ENCODE measurements around the gene HCN2. TPM values are rescaled to one million over a fixed set of nuclear protein-coding genes. Genes with fewer than 3 reads are reported as not detected.

Gene HCN2
- total and polyA plus RNA-seq, 2 of the 8 experiments (the other 6 are each of a cell fraction or from before 2014, with no cell fraction given), result 1.0 to 4.0 TPM

DNA sequence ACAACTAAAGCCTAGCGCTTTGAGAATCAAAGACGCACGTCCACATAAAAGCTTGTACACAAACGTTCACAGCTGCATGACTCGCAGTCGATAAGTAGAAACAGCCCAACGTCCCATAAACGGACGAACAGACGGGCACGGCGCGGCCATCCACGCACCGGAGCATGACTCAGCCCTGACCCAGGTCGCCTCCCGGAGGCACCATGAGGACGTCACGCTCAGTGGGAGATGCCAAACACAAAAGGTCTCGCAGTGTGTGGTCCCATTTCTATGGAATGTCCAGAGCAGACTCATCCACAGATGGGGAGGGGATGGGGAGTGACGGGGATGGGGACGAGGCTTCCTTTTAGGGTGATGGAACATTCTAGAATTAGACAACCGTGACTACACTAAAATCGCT lies 34.3 kb downstream of the HCN2 start:
- Histone ChIP-seq H3K27me3 (replicated peaks in 1 of 4; ENCODE audit: control insufficient read depth in 3 of 4, extremely low read depth in 1 of 4, insufficient read depth in 3 of 4, low read length in 3 of 4) (no peaks in the 10 kb centered on the region), H3K4ac (replicated peaks; ENCODE audit: insufficient read length, low read depth, low read length) (no peak overlapping the region), H2BK20ac (ENCODE audit: low read length) (no peak overlapping the region), H3K36me3 (ENCODE audit: control insufficient read depth in 2 of 4, insufficient read depth in 4 of 4, low read length in 3 of 4) (peaks cover 2 to 49% (median 27%) of the 10 kb centered on the region in 4 experiments), H3K27ac (ENCODE audit: low read depth, low read length) (no peak overlapping the region), H3K56ac (replicated peaks; ENCODE audit: insufficient read length, low read depth, low read length) (no peak overlapping the region), H2BK5ac (ENCODE audit: low read depth, low read length) (peak overlapping the region; percentile 60; the same call in 1 of the 2 replicates), H4K5ac (ENCODE audit: insufficient read length, low read depth, low read length) (no peak overlapping the region), H4K8ac (ENCODE audit: extremely low read depth, insufficient read depth, low read length) (no peak overlapping the region), H3K79me1 (ENCODE audit: low read depth, low read length) (no peaks in the 10 kb centered on the region; the same call in 1 of the 2 replicates), H3K9me3 (ENCODE audit: insufficient read depth in 2 of 2, low read depth in 1 of 2, low read length in 1 of 2) (no peaks in the 10 kb centered on the region), H2AFZ (ENCODE audit: low read length) (no peak overlapping the region), H2BK120ac (replicated peaks; ENCODE audit: low read depth, low read length) (no peak overlapping the region), H3K79me2 (ENCODE audit: control insufficient read depth in 1 of 2, insufficient read depth in 2 of 2, low read length in 2 of 2) (no peaks in the 10 kb centered on the region; a peak in 1 of 4 replicates), H2BK12ac (ENCODE audit: low read depth, low read length) (no peak overlapping the region), H3K23ac (ENCODE audit: insufficient read length) (no peak overlapping the region), H3K18ac (ENCODE audit: extremely low read depth, low read length) (no peak overlapping the region), H3K9ac (replicated peaks in 1 of 4; ENCODE audit: extremely low read depth in 1 of 4, low read depth in 3 of 4, low read length in 3 of 4) (no peak overlapping the region), H3K4me3 (ENCODE audit: extremely low read depth in 1 of 4, insufficient read depth in 2 of 4, low read depth in 3 of 4, low read length in 4 of 4) (no peak overlapping the region), H3K14ac (ENCODE audit: insufficient read length) (no peak overlapping the region), H4K91ac (replicated peaks; ENCODE audit: insufficient read length, low read length) (no peak overlapping the region), H4K20me1 (replicated peaks in 1 of 2; ENCODE audit: control insufficient read depth in 1 of 2, insufficient read depth in 2 of 2, low read length in 2 of 2) (peaks cover 3 to 11% of the 10 kb centered on the region in 2 experiments), H2BK15ac (ENCODE audit: low read length) (no peak overlapping the region), H3K4me1 (replicated peaks in 1 of 4; ENCODE audit: control insufficient read depth in 3 of 4, insufficient read depth in 4 of 4, low read length in 3 of 4) (no peaks in the 10 kb centered on the region), H3K23me2 (ENCODE audit: low read depth, low read length) (no peaks in the 10 kb centered on the region), H3K4me2 (ENCODE audit: insufficient read depth in 1 of 2, low read depth in 2 of 2, low read length in 2 of 2) (no peak overlapping the region), H2AK5ac (ENCODE audit: low read depth, low read length) (no peak overlapping the region)
- ChIA-PET CTCF (ENCODE audit: partially characterized antibody) (interaction anchor here (0.9 to 3.4 kb wide), 6 partner anchors 35 to 113 kb away, joined by 3 to 12 read pairs (median 5); no protein-coding TSS in a partner anchor), POLR2A (ENCODE audit: partially characterized antibody) (interaction anchor here (1.0 to 2.0 kb wide), 2 partner anchors 9 to 28 kb away, joined by 3 to 4 read pairs; no protein-coding TSS in a partner anchor)
- DNase-seq (ENCODE audit: low read depth in 1 of 2, low spot score in 2 of 2), result no peak
- FAIRE-seq, result no peak
- TF ChIP-seq MAFK (IDR thresholded peaks at IDR 0.05; ENCODE audit: low read depth, low read length) (0 out of 2 replicates have a peak, but pooled peaks have one; percentile 35), SP2 (IDR thresholded peaks at IDR 0.05; ENCODE audit: low read length) (no peak), KDM5A (IDR thresholded peaks at IDR 0.05; ENCODE audit: low read length) (no peak), JUND (IDR thresholded peaks at IDR 0.05; ENCODE audit: low read length) (no peak), RFX5 (IDR thresholded peaks at IDR 0.05; ENCODE audit: borderline replicate concordance, low read depth, low read length) (no peak), CHD1 (IDR thresholded peaks at IDR 0.05; ENCODE audit: low read depth, low read length) (no peak), KDM1A (IDR thresholded peaks at IDR 0.05; ENCODE audit: borderline replicate concordance, low read length) (no peak), POLR2AphosphoS5 (IDR thresholded peaks at IDR 0.05; ENCODE audit: low read depth, low read length) (no peak)
- 97% methylated on average over 24 of the region's 24 CpGs; no CpG with 5 or more reads in 1 of the 2 experiments for WGBS, 2 experiments (ENCODE audit: extremely low coverage in 1 of 2, insufficient coverage in 1 of 2, insufficient read length in 1 of 2, insufficient replicate concordance in 2 of 2, low coverage in 1 of 2, low lambda C conversion rate in 2 of 2, missing lambda C conversion rate in 1 of 2)
